ENCODE data around the gene GET4. TPM values are rescaled to one million over a fixed set of nuclear protein-coding genes. Genes with fewer than 3 reads are reported as not detected.
"Not testable (repeated sequence)": the region's sequence is repeated elsewhere in the genome, so short reads cannot be mapped to it uniquely, and the experiment has no call there.

GET4 gene
- polyA plus RNA-seq, 12 donors: 13.4 to 44.3 (median 37.2) TPM; not detected in 1

DNA sequence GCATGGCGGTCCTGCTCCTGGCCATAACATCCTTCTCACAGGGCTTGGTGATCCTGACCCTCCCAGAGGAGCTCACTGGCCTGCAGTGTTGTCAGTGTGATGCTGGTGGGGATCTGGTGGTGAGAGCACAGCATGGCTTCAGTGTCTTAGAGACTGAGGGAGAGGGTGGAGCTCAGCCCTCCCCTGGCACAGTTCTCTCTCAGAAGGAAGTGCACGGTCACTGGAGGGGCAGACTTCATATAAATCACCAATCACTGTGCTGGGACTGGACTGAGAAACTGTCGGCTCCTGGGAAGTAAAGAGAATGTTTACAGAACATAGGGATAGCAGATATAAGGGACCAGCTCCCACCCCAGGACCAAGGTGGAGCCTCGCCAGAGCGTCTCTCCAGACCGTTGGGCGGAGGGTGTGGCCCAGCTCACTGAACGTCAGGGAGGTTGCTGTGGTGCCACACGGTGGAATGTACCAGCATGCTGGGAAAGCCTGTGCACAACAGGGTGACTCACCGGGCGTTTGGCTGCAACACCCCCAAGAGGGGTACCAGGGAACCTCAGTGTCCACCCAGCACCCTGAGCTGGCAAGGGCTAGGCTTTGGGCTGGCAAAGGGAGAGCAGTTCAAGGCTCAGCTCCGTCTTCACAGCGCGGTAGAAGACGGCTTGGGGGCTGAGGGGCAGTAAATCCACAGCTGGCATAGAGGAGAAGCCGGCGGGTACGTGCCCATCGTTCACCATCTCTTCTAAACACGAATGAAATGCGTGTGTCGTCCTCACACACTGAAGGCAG is 8.8 kb upstream of the GET4 start:
- no peak for DNase-seq

DNA sequence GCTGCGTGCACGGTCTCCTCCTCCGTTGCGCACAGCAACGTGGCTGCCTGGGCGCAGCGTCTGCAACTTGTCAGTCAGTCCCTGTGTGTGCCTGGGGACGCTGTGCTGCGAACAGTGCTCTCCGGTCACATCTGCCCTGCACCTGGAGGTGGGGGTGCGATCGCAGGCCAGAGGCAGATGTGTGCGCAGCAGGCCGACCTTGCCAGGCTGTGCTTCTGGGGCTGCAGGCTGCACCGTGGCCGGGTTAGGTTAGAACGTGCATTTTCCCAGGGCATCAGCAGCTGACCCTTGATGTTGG is 8.2 kb upstream of the GET4 start:
- no peak for DNase-seq

GRCh38 chr7:869348-869747 is 7.0 kb upstream of the GET4 start:
- DNase-seq: no peak

DNA sequence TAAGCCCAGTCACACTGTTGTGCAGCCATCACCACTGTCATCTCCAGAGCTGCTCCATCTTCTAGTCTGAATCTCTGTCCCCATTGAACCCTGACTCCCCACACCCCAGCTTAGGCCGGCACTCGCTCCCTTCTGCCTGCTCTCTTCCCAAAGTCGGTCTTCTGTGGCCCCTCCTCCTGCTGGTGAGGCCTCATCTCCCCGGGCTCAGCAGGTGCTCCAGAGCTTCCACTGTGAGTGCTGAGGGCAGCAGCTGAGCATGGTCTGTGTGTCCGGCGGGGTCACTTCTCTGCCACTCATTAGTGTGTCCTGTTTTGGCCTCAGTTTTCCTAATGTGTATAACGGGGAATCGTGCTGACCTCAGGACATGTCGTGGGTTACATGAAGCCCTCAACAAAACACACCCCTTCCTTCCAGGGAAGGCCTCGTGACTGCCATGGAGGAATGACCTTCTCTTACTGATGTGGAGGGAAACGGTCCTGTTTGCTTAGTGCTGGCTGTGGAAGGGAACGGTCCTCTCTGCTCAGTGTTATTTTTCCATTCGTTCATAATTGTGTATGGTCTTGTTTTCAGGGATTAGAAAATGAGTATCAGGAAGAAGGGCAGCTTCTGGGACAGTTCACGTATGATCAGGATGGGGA is 4.3 kb upstream of the GET4 start:
- no peak for DNase-seq

GRCh38 chr7:872685-873084 is 3.7 kb upstream of the GET4 start:
- DNase-seq: not testable (repeated sequence)

- DNase-seq: peak; percentile 79
Observed at GRCh38 chr7:873367-874002, 2.9 kb upstream of the GET4 start.

- no peak for DNase-seq
Observed at GRCh38 chr7:874031-874749, 2.2 kb upstream of the GET4 start.

DNA sequence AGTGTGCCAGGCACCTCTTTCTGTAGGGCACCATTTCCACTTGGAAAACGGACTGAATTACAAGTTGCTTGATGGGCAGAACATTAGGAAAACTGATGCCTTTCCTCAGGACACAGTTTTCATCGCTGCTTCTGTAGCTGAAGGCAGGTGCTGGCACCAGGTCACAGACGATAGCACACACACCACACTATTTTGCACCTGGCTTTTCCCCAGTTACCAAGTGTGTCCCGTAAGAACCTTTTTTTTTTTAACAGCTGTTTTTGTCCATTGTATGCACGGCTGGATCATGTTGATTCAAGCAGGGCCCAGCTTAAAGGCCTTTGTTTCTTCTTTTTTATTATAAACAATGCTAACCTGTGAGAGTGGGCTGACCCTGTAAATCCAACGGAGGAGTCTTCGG is 1.3 kb upstream of the GET4 start:
- no peak for DNase-seq

GRCh38 chr7:875476-876076 is 778 bp upstream of the GET4 start:
- no peak for DNase-seq

DNA sequence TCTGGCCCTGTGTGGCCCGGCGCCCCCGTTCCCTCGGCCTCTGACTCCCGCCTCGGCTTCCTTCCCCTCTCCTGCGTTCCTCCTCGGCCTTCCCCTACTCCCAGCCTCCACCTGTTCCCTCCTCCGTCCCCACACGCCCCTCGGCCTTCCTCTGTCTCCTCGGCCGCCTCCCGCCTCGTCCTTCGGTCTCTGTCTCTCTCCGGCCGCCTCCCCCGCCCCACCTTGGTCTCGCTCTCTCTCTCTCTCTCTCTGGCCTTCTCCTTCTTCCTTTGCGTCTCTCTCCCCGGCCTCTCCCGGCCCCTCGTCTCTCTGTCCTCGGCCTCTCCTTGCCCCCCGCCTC is 588 bp downstream of the GET4 start:
- DNase-seq: no peak

- DNase-seq: no peak
Observed at GRCh38 chr7:877312-878232, 1.2 kb downstream of the GET4 start.

GRCh38 chr7:879093-879492 is 2.7 kb downstream of the GET4 start:
- DNase-seq: no peak

GRCh38 chr7:879706-880105 is 3.4 kb downstream of the GET4 start:
- no peak for DNase-seq

DNA sequence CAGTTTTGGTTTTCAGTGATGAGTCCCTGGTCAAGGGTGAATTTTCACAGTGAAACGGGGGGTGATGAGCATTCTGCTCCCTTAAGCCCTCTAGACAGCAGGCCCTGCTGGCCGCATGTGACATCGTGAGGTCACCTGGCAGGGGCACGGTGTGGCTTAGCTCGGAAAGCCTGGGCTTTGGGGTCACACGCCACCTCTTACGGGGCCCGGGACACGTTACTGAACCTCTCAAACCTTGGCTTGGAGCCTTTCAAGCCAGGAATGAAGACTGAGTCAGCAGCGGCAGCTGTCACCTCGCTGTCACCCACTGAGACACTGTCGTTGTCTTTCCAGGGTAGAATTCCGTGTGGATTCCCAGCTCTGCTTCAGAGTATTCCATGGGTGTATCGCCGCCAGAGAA is 4.1 kb downstream of the GET4 start:
- DNase-seq: no peak

GRCh38 chr7:881441-882234 is 5.3 kb downstream of the GET4 start:
- no peak for DNase-seq

DNA sequence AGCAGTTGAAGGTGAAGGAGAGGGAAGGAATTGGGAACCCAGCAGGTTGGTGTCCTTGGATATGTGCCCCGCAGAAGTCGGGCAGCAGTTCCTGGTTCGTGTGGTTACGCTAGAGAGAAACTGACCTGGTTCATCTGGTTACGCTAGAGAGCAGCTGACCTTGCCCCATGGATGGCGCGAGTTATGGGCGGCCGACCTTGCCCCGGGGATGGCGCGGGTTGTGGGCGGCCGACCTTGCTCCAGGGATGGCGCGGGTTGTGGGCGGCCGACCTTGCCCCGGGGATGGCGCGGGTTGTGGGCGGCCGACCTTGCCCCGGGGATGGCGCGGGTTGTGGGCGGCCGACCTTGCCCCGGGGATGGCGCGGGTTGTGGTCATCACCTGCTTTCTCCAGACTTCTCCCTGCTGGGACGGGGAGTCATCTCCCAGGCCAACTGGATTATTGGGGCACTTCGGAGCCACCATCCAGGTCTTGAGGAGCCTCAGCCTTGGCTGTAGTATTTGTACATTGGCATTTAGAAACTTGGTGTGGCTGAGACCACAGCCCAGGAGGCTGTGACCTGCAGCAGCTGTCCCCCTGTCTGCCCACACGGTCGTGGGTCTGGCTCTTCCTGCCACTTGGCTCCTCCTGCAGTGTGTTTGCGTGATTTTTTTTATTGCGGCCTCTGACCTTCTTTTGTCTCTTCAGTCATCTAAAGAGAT is 6.1 kb downstream of the GET4 start:
- DNase-seq: no peak

GRCh38 chr7:883055-884021 is 7.0 kb downstream of the GET4 start:
- no peak for DNase-seq

GRCh38 chr7:884191-885003 is 8.0 kb downstream of the GET4 start:
- no peak for DNase-seq

All from muscle of arm (tissue), 12 donors.